HUES48 (cell line): ENCODE results near the gene ASXL1.

Experiments
- H3K27ac ChIP-seq: one replicate; pipeline ENCODE4 v1.7.0; 2013; ENCODE audit warnings: low read depth, low read length, inconsistent platforms
- H3K27me3 ChIP-seq: 2 replicates; pipeline ENCODE4 v1.6.1; 2013; ENCODE audit warnings: mild to moderate bottlenecking, low read length; ENCODE audit not compliant: control insufficient read depth, insufficient read depth
- H3K36me3 ChIP-seq: 2 replicates; pipeline ENCODE4 v1.6.1; 2013; ENCODE audit warnings: low read length; ENCODE audit not compliant: control insufficient read depth, insufficient read depth
- H3K4me1 ChIP-seq: 2 replicates; pipeline ENCODE4 v1.6.1; 2013; ENCODE audit warnings: mild to moderate bottlenecking, low read length; ENCODE audit not compliant: control insufficient read depth, insufficient read depth
- H3K4me3 ChIP-seq: 2 replicates; pipeline ENCODE4 v1.5.1; 2013; ENCODE audit warnings: mild to moderate bottlenecking, low read depth, low read length
- H3K9ac ChIP-seq: 2 replicates; pipeline ENCODE4 v1.6.1; 2013; ENCODE audit warnings: mild to moderate bottlenecking, low read depth, low read length, moderate library complexity
- H3K9me3 ChIP-seq: 2 replicates; pipeline ENCODE4 v1.6.1; 2013; ENCODE audit warnings: low read length; ENCODE audit not compliant: control insufficient read depth, insufficient read depth

Gene ASXL1

DNA sequence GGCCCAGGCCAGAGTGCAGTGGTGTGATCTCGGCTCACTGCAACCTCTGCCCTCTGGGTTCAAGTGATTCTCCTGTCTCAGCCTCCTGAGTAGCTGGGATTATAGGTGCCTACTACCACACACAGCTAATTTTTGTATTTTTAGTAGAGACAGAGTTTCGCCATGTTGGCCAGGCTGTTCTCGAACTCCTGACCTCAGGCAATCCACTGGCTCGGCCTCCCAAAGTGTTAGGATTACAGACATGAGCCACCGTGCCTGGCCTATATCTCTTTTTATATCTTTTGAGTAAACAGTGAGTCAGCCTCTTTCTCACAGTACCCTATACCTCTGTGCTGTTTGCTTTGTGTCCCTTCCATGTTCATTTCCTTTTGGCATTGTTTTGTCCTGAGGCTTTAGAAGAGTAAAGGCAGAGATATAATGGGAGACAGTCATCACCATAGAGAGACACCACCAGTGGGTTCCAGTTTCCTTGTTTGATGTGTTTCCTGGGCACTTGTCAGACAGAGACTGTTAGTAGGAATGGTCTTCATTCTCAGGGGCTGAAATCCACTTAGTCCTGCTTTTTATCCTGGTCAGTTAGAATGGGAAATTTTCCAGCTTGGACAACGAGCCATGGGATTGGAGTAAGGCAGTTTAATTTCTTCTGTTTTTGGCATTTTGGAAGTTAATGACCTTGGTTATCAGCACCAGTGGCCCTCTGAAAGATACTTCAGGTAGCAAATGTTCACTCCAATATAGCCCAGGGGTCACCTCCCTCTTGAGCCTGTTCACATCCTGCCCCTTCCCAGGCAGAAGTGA lies 32.2 kb upstream of the ASXL1 start:
- no peak overlapping the region for H3K9ac ChIP-seq

GRCh38 chr20:32326504-32326845 lies 31.7 kb upstream of the ASXL1 start:
- Histone ChIP-seq H3K27me3 (no peaks in the 10 kb centered on the region), H3K27ac (peak overlapping the region; percentile 77), H3K4me3 (no peak overlapping the region), H3K9me3 (no peaks in the 10 kb centered on the region), H3K36me3 (peaks cover 35% of the 10 kb centered on the region), H3K9ac (no peak overlapping the region), H3K4me1 (no peaks in the 10 kb centered on the region)

More for the DNA sequence above, 32.2 kb upstream of the ASXL1 start:
- Histone ChIP-seq H3K4me1 (no peaks in the 10 kb centered on the region), H3K9me3 (no peaks in the 10 kb centered on the region), H3K36me3 (peaks cover 29% of the 10 kb centered on the region), H3K27ac (peak overlapping the region; percentile 77), H3K4me3 (no peak overlapping the region), H3K27me3 (no peaks in the 10 kb centered on the region)

GRCh38 chr20:32327087-32327681 lies 30.9 kb upstream of the ASXL1 start:
- no peaks in the 10 kb centered on the region for H3K4me1 ChIP-seq
- H3K36me3 ChIP-seq, result peaks cover 42% of the 10 kb centered on the region
- H3K27ac ChIP-seq, result peak overlapping the region; percentile 47

GRCh38 chr20:32329817-32330554 lies 28.1 kb upstream of the ASXL1 start:
- no peaks in the 10 kb centered on the region for H3K27me3 ChIP-seq
- no peak overlapping the region for H3K9ac ChIP-seq
- no peaks in the 10 kb centered on the region for H3K9me3 ChIP-seq
- H3K4me3 ChIP-seq, result no peak overlapping the region
- H3K27ac ChIP-seq, result no peak overlapping the region
- H3K36me3 ChIP-seq, result peaks cover 46% of the 10 kb centered on the region
- no peaks in the 10 kb centered on the region for H3K4me1 ChIP-seq

More at GRCh38 chr20:32327087-32327681, 30.9 kb upstream of the ASXL1 start:
- no peaks in the 10 kb centered on the region for H3K27me3 ChIP-seq
- H3K9me3 ChIP-seq, result no peaks in the 10 kb centered on the region
- H3K4me3 ChIP-seq, result no peak overlapping the region
- no peak overlapping the region for H3K9ac ChIP-seq

- no peaks in the 10 kb centered on the region for H3K4me1 ChIP-seq
- H3K9ac ChIP-seq, result no peak overlapping the region
- H3K9me3 ChIP-seq, result no peaks in the 10 kb centered on the region
- no peaks in the 10 kb centered on the region for H3K27me3 ChIP-seq
- H3K36me3 ChIP-seq, result peaks cover 46% of the 10 kb centered on the region
- no peak overlapping the region for H3K27ac ChIP-seq
- no peak overlapping the region for H3K4me3 ChIP-seq
These were observed 27.6 kb upstream of the ASXL1 start for GRCh38 chr20:32330555-32330897.

DNA sequence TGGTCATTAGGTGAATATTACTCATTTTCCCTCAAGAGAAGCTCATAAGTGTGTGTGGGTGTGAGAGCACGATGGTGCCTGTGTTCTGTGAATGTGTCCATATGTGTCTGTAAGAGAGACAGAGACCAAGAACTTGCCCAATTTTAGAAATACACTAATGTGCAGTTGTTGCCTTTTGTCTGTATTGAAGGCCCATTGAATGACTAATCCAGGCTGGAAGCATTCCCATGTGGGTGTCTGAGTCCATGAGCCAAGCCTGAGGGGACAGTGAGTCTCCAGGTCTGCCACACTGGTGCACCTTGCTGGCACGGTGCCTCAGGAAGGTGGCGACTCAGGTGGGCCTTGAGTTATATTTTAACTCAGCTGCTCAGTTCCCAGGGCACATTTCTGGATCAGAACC lies 25.5 kb upstream of the ASXL1 start:
- Histone ChIP-seq H3K9me3 (no peaks in the 10 kb centered on the region), H3K4me1 (no peaks in the 10 kb centered on the region), H3K4me3 (no peak overlapping the region), H3K27ac (no peak overlapping the region), H3K9ac (no peak overlapping the region), H3K36me3 (peaks cover 30% of the 10 kb centered on the region), H3K27me3 (no peaks in the 10 kb centered on the region)

- Histone ChIP-seq H3K4me1 (no peaks in the 10 kb centered on the region), H3K9me3 (no peaks in the 10 kb centered on the region), H3K36me3 (peaks cover 28% of the 10 kb centered on the region; the same call in 1 of the 2 replicates), H3K9ac (no peak overlapping the region), H3K27ac (no peak overlapping the region), H3K27me3 (no peaks in the 10 kb centered on the region), H3K4me3 (no peak overlapping the region)
These were observed 24.7 kb upstream of the ASXL1 start for GRCh38 chr20:32333181-32333987.

GRCh38 chr20:32333988-32334885 lies 23.9 kb upstream of the ASXL1 start:
- H3K9me3 ChIP-seq, result no peaks in the 10 kb centered on the region
- H3K27ac ChIP-seq, result no peak overlapping the region
- peaks cover 28% of the 10 kb centered on the region; the same call in 1 of the 2 replicates for H3K36me3 ChIP-seq
- no peaks in the 10 kb centered on the region for H3K27me3 ChIP-seq
- no peaks in the 10 kb centered on the region for H3K4me1 ChIP-seq
- H3K9ac ChIP-seq, result no peak overlapping the region
- H3K4me3 ChIP-seq, result no peak overlapping the region

GRCh38 chr20:32336918-32337347 lies 21.2 kb upstream of the ASXL1 start:
- Histone ChIP-seq H3K4me1 (no peaks in the 10 kb centered on the region), H3K36me3 (peaks cover 6% of the 10 kb centered on the region; the same call in 1 of the 2 replicates), H3K9ac (no peak overlapping the region), H3K4me3 (no peak overlapping the region), H3K9me3 (no peaks in the 10 kb centered on the region), H3K27me3 (no peaks in the 10 kb centered on the region), H3K27ac (no peak overlapping the region)
